MG63 (cell line): ENCODE data around the gene AANAT. TPM values are rescaled to one million over a fixed set of nuclear protein-coding genes. Genes with fewer than 3 reads are reported as not detected.
A peak's percentile ranks its signal among the peaks of the same experiment; 100 is the strongest.

Experiments used
- DNase-seq: peaks from one replicate; pipeline ENCODE4 v3.0.0-alpha.2; 2020
- H3K27me3 ChIP-seq: fragments of 250-450 bp; sonication (Bioruptor Pico); 2 replicates; pipeline ENCODE4 v1.5.1; 2020; ENCODE audit warnings: mild to moderate bottlenecking, moderate library complexity
- H3K36me3 ChIP-seq: fragments of 250-450 bp; sonication (Bioruptor Pico); 2 replicates; pipeline ENCODE4 v1.5.1; 2020; ENCODE audit warnings: mild to moderate bottlenecking, moderate library complexity
- H3K4me3 ChIP-seq: fragments of 250-450 bp; sonication (Bioruptor Pico); 2 replicates; pipeline ENCODE4 v1.5.1; 2020; ENCODE audit warnings: mild to moderate bottlenecking, moderate library complexity
- H3K9me3 ChIP-seq: fragments of 250-450 bp; sonication (Bioruptor Pico); 2 replicates; pipeline ENCODE4 v1.5.1; 2020; ENCODE audit warnings: mild to moderate bottlenecking, moderate library complexity
- total RNA-seq: library from RNA; depleted of rRNA; stranded (reverse); fragments of >200 nt; shearing (Covaris generic); gene quantifications from 2 replicates; pipeline ENCODE4 v1.2.3, GENCODE V29; 2014; ENCODE audit warnings: low replicate concordance; rRNA removed

The AANAT gene
- total RNA-seq: not detected in 2 replicates

- Histone ChIP-seq H3K4me3 (no peak within 1 kb of the TSS), H3K9me3 (no peaks in the 10 kb centered on the region), H3K27me3 (no peaks in the 10 kb centered on the region), H3K36me3 (peaks cover 2% of the 10 kb centered on the region; the same call in 1 of the 2 replicates)
- DNase-seq: no peak
These were observed at the start of gene AANAT for GRCh38 chr17:76467366-76467765. AANAT (plus strand) TSS chr17:76467603; CDS start chr17:76468747, 1,144 bp downstream.

DNA sequence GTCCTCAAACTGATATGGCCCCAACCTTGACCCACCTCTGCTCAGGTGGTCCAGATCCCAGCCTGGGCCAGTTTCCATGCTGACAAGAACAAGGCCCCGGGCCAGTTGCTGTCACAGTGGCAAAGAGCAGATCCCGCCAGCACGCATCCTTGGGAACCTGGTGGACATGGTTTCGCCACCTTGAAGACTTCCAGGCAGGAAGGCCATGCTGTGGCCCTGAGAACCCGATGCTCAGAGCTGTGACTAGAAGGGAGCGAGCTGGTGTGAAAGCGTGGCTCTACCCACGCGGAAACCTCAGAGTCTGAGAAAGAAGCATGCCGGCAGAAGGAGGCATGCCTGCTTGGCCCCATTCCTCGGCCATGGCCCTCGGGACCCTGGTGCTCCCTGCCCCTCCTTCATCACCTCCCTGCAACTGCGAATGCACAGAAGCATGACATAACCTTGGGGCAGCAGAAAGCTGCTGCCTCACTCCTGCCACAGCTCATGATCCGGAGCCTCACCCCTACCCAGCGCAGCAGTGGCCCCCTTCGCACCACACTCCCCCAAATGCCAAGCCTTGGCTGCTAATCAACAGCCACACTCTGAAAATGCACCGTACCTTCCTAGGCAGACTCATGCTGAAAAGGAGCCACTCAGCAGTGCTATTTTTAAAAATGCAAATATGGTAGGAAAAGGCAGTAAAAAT is 47.7 kb upstream of the AANAT start:
- no peak for DNase-seq
- peaks cover 14% of the 10 kb centered on the region for H3K36me3 ChIP-seq
- H3K4me3 ChIP-seq: no peak overlapping the region
- H3K9me3 ChIP-seq: no peaks in the 10 kb centered on the region
- no peaks in the 10 kb centered on the region for H3K27me3 ChIP-seq

DNA sequence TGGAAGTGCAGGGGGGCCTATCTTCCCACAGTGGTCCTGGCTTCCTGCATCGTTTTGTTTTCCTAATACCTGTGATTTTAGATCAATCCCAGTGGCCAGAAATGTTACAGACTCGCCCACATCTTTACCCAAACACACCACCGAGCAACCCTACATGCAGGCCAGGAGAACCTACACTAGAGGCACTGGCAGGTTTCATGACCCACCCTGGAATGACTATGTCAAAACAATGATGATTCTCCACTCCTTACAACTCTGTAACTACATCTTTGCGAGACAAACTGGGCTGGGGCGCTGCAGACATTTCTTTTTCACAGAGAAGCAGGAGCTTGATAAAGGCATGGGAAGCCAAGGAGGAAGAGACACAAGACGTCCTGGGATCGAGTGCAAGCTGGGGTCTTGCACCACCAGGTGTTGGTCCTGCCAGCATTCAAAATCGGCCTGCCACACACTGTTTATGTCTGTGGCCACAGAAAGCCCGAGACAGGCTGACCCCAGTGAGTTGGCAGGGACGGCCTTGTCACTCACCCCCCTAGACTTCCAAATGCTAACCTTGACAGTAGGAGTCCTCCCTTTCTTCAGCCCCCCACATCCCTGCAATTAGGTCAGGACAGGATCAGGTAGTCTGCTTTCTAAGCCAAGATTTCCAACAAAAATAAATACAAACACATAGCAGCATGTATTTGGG is 46.9 kb upstream of the AANAT start:
- no peak for DNase-seq
- Histone ChIP-seq H3K9me3 (no peaks in the 10 kb centered on the region), H3K27me3 (no peaks in the 10 kb centered on the region), H3K36me3 (peaks cover 14% of the 10 kb centered on the region), H3K4me3 (no peak overlapping the region)

DNA sequence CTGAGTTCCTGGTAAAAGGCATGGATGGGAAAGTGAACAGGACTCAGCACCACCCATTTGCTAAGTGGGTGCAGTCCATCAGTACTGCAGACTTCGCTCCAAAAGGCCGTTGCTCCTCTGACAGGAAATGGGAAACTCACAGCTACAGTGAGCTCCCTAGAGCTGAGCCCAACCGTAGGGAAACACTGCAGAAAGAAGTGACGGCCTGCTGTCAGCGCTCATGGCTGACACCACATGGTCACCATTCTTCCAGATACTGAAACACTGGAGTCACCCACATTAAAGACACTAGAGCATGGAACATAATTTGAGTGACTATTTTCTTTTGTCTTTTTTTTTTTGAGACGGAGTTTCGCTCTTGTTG is 46.4 kb upstream of the AANAT start:
- DNase-seq: no peak
- Histone ChIP-seq H3K4me3 (no peak overlapping the region), H3K9me3 (no peaks in the 10 kb centered on the region), H3K27me3 (no peaks in the 10 kb centered on the region), H3K36me3 (peaks cover 14% of the 10 kb centered on the region)

DNA sequence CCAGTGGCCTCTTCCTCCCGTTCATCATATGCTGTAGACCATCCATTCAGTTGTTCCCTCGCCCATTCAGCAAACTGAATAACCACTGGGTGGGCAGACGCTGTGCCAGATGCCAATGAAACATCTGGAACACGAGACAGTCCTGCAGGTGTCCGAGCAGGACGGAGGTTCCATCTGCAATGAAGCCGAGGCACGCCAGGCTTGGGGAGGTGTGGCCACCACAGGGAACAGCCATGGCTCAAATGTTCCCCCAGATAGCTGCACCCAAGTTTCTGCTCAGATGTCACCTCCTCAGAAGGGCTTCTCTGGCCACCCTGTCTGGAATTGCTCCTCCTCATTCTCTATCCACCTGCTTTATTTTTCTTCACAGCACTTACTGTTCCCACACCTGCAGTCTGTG is 45.0 kb upstream of the AANAT start:
- DNase-seq: no peak
- H3K27me3 ChIP-seq: no peaks in the 10 kb centered on the region
- no peaks in the 10 kb centered on the region for H3K9me3 ChIP-seq

DNA sequence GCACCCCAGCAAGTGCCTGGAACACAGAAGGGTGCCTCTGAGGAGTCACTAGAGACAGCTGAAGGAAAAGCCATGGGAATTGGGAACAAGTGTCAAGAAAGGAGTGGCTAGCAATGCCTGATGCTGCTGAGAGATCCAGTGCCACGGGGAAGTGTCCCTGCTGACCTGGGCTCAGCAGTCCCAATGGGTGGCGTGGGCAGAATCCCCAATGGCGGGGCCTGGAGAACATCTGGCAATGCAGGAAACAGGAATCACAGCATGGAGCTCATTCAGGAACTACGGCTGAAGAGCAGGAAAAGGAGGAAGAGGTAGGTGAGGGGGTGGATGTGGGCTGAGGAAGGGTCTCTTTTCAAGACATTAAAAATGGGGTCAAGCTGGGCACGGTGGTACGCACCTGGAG is 44.5 kb upstream of the AANAT start:
- Histone ChIP-seq H3K27me3 (no peaks in the 10 kb centered on the region), H3K9me3 (no peaks in the 10 kb centered on the region), H3K36me3 (peaks cover 8% of the 10 kb centered on the region; the same call in 1 of the 2 replicates), H3K4me3 (no peak overlapping the region)
- no peak for DNase-seq

More for the DNA sequence above, 45.0 kb upstream of the AANAT start:
- H3K36me3 ChIP-seq: peaks cover 9% of the 10 kb centered on the region
- no peak overlapping the region for H3K4me3 ChIP-seq

- Histone ChIP-seq H3K4me3 (no peak overlapping the region), H3K27me3 (no peaks in the 10 kb centered on the region), H3K9me3 (no peaks in the 10 kb centered on the region), H3K36me3 (peaks cover 4% of the 10 kb centered on the region)
- no peak for DNase-seq
These were observed 40.5 kb upstream of the AANAT start for GRCh38 chr17:76426853-76427252.

DNA sequence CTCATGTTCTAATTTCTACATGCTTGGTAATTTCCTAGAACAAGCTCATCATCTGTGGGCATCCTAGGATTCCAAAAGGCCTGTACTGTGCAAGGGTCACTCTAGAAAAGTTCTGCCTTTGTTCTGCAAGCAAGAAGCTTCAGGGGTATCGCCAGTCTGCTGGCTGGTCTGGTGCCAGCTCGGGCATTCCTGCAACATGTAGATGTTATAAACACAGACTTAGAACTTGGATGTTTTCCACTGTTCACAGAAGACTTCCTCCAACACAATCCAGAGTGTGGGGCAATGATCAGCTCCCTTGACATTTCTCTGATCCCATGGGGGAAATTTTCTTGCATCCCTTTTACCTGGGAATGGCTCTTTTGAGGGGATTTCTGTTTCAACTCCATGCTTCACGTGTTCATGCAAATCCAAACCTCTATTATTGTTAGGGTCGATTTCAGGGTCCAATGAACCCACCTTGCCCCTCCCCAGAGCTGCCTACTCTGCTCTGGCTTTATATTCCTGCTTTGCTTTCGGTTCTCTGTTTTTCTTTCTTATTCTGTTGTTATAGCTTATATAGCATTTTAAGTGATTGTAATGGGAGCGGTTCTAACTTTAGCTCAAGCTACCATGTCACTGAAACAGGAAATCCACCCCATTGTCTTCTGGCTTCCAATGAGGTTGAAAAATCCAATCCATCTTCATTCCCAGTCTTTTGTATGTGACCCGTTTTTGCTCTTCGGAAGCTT is 39.7 kb upstream of the AANAT start:
- no peaks in the 10 kb centered on the region for H3K9me3 ChIP-seq
- peak; percentile 76 for DNase-seq

GRCh38 chr17:76428511-76428910 is 38.9 kb upstream of the AANAT start:
- Histone ChIP-seq H3K36me3 (peaks cover 5% of the 10 kb centered on the region), H3K27me3 (no peaks in the 10 kb centered on the region), H3K9me3 (no peaks in the 10 kb centered on the region), H3K4me3 (no peak overlapping the region)
- DNase-seq: no peak

More for the DNA sequence above, 39.7 kb upstream of the AANAT start:
- Histone ChIP-seq H3K4me3 (no peak overlapping the region), H3K27me3 (no peaks in the 10 kb centered on the region), H3K36me3 (peaks cover 2% of the 10 kb centered on the region)

DNA sequence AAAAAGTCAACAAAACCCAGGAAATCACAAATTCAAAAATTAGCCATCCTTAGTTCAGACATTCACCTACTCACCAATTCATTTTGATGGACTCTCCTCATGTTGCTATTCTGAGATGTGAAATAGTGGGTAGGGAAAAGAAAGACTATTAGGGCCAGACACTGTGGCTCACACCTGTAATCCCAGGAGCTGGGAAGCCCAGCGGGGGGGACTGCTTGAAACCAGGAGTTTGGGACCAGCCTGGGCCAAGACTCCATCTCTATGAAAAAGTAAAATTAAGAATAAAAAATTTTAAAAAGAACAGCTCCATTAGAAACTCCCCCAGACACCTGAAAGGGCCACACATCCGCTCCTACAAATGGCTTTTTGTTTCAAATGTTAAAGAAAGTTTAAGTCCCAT is 35.9 kb upstream of the AANAT start:
- peaks cover 11% of the 10 kb centered on the region for H3K36me3 ChIP-seq
- no peaks in the 10 kb centered on the region for H3K27me3 ChIP-seq
- no peak for DNase-seq
- no peak overlapping the region for H3K4me3 ChIP-seq
- H3K9me3 ChIP-seq: no peaks in the 10 kb centered on the region

DNA sequence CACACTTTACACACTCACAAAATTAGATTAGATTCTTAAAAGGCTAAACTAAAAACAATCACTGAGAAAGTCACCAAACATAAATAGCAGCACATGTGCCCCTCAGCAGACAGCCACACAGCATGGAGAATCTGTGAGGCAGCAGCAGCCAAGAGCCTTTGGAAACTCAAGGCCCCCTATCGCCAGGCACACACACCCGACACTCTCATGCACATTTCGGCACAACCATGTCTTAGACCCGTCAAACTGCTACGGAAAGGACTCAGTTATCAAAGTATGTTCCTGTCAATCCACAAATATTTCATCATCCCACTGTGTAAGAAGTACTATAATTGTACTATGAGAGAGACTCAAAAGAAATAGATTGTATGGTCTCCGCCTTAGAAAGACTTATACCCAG is 35.4 kb upstream of the AANAT start:
- no peaks in the 10 kb centered on the region for H3K27me3 ChIP-seq
- H3K4me3 ChIP-seq: no peak overlapping the region
- DNase-seq: no peak
- H3K9me3 ChIP-seq: no peaks in the 10 kb centered on the region
- H3K36me3 ChIP-seq: peaks cover 11% of the 10 kb centered on the region

DNA sequence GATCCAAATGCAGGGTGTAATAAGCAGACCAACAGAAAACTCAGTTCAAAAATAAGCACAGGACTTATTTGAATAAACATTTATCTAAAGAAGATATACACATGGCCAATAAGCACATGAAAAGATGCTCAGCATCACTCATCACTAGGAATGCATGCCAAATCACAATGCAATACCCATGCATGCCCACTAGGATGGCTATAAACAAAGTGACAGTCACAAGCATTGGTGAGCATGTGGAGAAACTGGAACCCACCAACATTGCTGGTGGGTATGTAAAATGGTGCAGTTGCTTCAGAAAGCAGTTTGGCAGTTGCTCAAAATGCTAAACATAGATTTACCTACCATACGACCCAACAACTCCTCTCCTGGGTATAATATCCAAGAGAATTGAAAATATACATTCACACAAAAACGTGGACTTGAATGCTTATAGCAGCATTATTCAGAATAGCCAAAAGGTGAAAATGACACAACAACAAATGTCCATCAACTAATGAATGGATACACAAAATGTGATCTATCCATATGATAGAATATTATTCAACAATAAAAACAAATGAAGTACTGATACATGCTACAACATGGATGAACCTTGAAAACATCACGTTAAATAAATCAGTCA is 34.6 kb upstream of the AANAT start:
- no peaks in the 10 kb centered on the region for H3K9me3 ChIP-seq
- peak; percentile 31 for DNase-seq
- no peak overlapping the region for H3K4me3 ChIP-seq
- peaks cover 11% of the 10 kb centered on the region for H3K36me3 ChIP-seq
- H3K27me3 ChIP-seq: no peaks in the 10 kb centered on the region

DNA sequence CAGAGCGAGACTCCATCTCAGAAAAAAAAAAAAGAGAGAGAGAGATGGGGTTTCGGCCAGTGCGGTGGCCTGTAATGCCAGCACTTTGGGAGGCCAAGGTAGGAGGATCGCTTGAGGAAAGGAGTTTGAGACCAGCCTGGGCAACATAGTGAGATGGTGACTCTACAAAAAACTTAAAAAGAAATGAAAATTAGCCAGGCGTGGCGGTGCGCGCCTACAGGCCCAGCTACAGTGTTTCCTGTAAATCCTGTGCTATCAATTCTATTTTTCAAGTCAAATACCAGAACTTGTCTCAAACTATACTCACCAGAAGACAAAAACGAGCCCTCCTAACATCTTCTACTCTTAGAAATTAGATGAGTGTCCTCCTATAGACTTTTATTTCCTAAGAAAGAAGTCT is 33.7 kb upstream of the AANAT start:
- H3K36me3 ChIP-seq: peaks cover 11% of the 10 kb centered on the region
- H3K9me3 ChIP-seq: no peaks in the 10 kb centered on the region
- no peaks in the 10 kb centered on the region for H3K27me3 ChIP-seq
- H3K4me3 ChIP-seq: no peak overlapping the region
- no peak for DNase-seq

- peak; percentile 17 for DNase-seq
- Histone ChIP-seq H3K27me3 (no peaks in the 10 kb centered on the region), H3K36me3 (peaks cover 15% of the 10 kb centered on the region), H3K9me3 (no peaks in the 10 kb centered on the region), H3K4me3 (no peak overlapping the region)
These were observed 32.5 kb upstream of the AANAT start for GRCh38 chr17:76434870-76435269.

DNA sequence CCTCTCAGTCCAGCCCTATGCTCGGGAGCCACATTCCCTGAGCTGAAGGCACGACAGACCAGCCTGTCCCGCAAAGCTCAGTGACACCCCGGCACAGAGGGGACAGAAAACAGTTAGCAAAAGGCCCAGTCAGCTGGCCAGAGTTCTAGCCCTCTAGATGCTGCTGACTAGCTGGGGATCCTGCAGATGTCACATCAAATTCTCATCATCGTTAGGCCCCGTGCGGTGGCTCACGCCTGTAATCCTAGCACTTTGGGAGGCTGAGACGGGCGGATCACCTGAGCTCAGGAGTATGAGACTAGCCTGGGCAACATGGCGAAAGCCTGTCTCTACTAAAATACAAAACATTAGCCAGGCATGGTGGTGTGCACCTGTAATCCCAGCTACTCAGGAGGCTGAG is 31.7 kb upstream of the AANAT start:
- peaks cover 13% of the 10 kb centered on the region for H3K36me3 ChIP-seq
- no peaks in the 10 kb centered on the region for H3K27me3 ChIP-seq
- H3K9me3 ChIP-seq: no peaks in the 10 kb centered on the region
- DNase-seq: no peak
- H3K4me3 ChIP-seq: no peak overlapping the region

- no peak for DNase-seq
- Histone ChIP-seq H3K9me3 (no peaks in the 10 kb centered on the region), H3K4me3 (no peak overlapping the region), H3K27me3 (no peaks in the 10 kb centered on the region), H3K36me3 (peaks cover 18% of the 10 kb centered on the region)
These were observed 29.7 kb upstream of the AANAT start for GRCh38 chr17:76437467-76438402.
